Measurements from ENCODE around the gene ENPP3.

GRCh38 chr6:131680868-131681267 lies 43.8 kb downstream of the ENPP3 start:
- TF ChIP-seq, protein P1, sequence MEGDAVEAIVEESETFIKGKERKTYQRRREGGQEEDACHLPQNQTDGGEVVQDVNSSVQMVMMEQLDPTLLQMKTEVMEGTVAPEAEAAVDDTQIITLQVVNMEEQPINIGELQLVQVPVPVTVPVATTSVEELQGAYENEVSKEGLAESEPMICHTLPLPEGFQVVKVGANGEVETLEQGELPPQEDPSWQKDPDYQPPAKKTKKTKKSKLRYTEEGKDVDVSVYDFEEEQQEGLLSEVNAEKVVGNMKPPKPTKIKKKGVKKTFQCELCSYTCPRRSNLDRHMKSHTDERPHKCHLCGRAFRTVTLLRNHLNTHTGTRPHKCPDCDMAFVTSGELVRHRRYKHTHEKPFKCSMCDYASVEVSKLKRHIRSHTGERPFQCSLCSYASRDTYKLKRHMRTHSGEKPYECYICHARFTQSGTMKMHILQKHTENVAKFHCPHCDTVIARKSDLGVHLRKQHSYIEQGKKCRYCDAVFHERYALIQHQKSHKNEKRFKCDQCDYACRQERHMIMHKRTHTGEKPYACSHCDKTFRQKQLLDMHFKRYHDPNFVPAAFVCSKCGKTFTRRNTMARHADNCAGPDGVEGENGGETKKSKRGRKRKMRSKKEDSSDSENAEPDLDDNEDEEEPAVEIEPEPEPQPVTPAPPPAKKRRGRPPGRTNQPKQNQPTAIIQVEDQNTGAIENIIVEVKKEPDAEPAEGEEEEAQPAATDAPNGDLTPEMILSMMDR (conservative IDR thresholded peaks at IDR 0.05 in 1 of 2, IDR thresholded peaks at IDR 0.05 in 1 of 2; ENCODE audit: extremely low read depth in 1 of 2, insufficient read depth in 1 of 2, low read depth in 1 of 2, low read length in 2 of 2) = no peak
- TF ChIP-seq EZH2 (IDR thresholded peaks at IDR 0.05; ENCODE audit: borderline replicate concordance, low read length) = no peak

All from mammary epithelial cell (primary cell).